HG02870 (cell line): Measurements from ENCODE around the gene IRAK4.

ENCODE experiments used
- ATAC-seq: cut with Tn5 transposase; IDR thresholded peaks from one replicate; pipeline ENCODE4 v1.9.1; 2021; ENCODE audit warnings: mild to moderate bottlenecking, moderate library complexity; ENCODE audit not compliant: unreplicated experiment

The IRAK4 gene

GRCh38 chr12:43764528-43764927, 5.8 kb downstream of the IRAK4 start:
- no peak for ATAC-seq

- no peak for ATAC-seq
Observed at GRCh38 chr12:43766291-43766690, 7.5 kb downstream of the IRAK4 start.

GRCh38 chr12:43776498-43776897, 17.7 kb downstream of the IRAK4 start:
- ATAC-seq = no peak

GRCh38 chr12:43786899-43787693, 28.3 kb downstream of the IRAK4 start:
- no peak for ATAC-seq

GRCh38 chr12:43789941-43790340, 31.2 kb downstream of the IRAK4 start:
- ATAC-seq = no peak

GRCh38 chr12:43795716-43796280, 37.0 kb downstream of the IRAK4 start:
- ATAC-seq = no peak

GRCh38 chr12:43797561-43798217, 38.9 kb downstream of the IRAK4 start:
- ATAC-seq = no peak

GRCh38 chr12:43805149-43805859, 46.6 kb downstream of the IRAK4 start:
- no peak for ATAC-seq

GRCh38 chr12:43805860-43806736, 47.3 kb downstream of the IRAK4 start, which contains the start of gene TWF1:
TWF1 (minus strand) TSS chr12:43806317; CDS start chr12:43806245, 72 bp downstream.
- peak; percentile 88 for ATAC-seq

- ATAC-seq = no peak
Observed at GRCh38 chr12:43806737-43807072, 48.0 kb downstream of the IRAK4 start.

- no peak for ATAC-seq
Observed at GRCh38 chr12:43807386-43807785, 48.6 kb downstream of the IRAK4 start.

- no peak for ATAC-seq
Observed at GRCh38 chr12:43812057-43812456, 53.3 kb downstream of the IRAK4 start.

- ATAC-seq = no peak
Observed at GRCh38 chr12:43812926-43813325, 54.2 kb downstream of the IRAK4 start.

- ATAC-seq = no peak
Observed at GRCh38 chr12:43815416-43815815, 56.7 kb downstream of the IRAK4 start.

- ATAC-seq = no peak
Observed at GRCh38 chr12:43816168-43816567, 57.4 kb downstream of the IRAK4 start.

GRCh38 chr12:43824207-43824775, 65.5 kb downstream of the IRAK4 start:
- ATAC-seq = no peak

GRCh38 chr12:43826681-43827080, 67.9 kb downstream of the IRAK4 start:
- no peak for ATAC-seq

GRCh38 chr12:43827093-43827492, 68.3 kb downstream of the IRAK4 start:
- no peak for ATAC-seq

GRCh38 chr12:43832463-43833168, 73.9 kb downstream of the IRAK4 start:
- ATAC-seq = no peak

- ATAC-seq = peak; percentile 8
Observed at GRCh38 chr12:43835264-43835655, 76.5 kb downstream of the IRAK4 start.
